BLaER1 treated with 17β-estradiol and CSF1 and Interleukin-3, amounts not matched to agents 10 nM and 100 nM (cell line): ENCODE measurements around the gene RECQL5.

Experiments
- H3K27ac ChIP-seq, 11 experiments: shearing (Covaris generic); formaldehyde crosslinking; 2 replicates each; pipeline ENCODE4 v1.8.1; 2022
- H3K27me3 ChIP-seq, 11 experiments: shearing (Covaris generic); formaldehyde crosslinking; 2 replicates each; pipeline ENCODE4 v1.8.1; 2022
- H3K36me3 ChIP-seq, 11 experiments: shearing (Covaris generic); formaldehyde crosslinking; 2 replicates each; pipeline ENCODE4 v1.8.1; 2022
- H3K4me1 ChIP-seq, 10 experiments: shearing (Covaris generic); formaldehyde crosslinking; 2 replicates each; pipeline ENCODE4 v1.8.1; 2022
- H3K4me2 ChIP-seq, 11 experiments: shearing (Covaris generic); formaldehyde crosslinking; 2 replicates each; pipeline ENCODE4 v1.8.1; 2022
- H3K4me3 ChIP-seq, 10 experiments: shearing (Covaris generic); formaldehyde crosslinking; 2 replicates each; pipeline ENCODE4 v1.8.1; 2022
- H3K9ac ChIP-seq, 11 experiments: shearing (Covaris generic); formaldehyde crosslinking; 2 replicates each; pipeline ENCODE4 v1.8.1; 2022
- H3K9me3 ChIP-seq, 11 experiments: shearing (Covaris generic); formaldehyde crosslinking; replicated peaks in 1 of 11; 2 replicates each; pipeline ENCODE4 v1.8.1; 2022
- H4K20me1 ChIP-seq, 11 experiments: shearing (Covaris generic); formaldehyde crosslinking; 2 replicates each; pipeline ENCODE4 v1.8.1; 2022
- Cebpa-rat ChIP-seq, 11 experiments: shearing (Covaris generic); IDR thresholded peaks; 2 replicates each; pipeline ENCODE4 v1.8.1; 2022

Gene RECQL5

GRCh38 chr17:75667825-75668224 lies 871 bp upstream of the RECQL5 start:
- H3K27me3 ChIP-seq: no peaks in the 10 kb centered on the region
- peak overlapping the region; percentile 86 to 94 (median 91) for H3K9ac ChIP-seq
- H3K9me3 ChIP-seq: no peaks in the 10 kb centered on the region
- peak overlapping the region; percentile 77 to 97 (median 92) for H3K4me3 ChIP-seq
- peak overlapping the region; percentile 62 to 91 (median 88) for H3K27ac ChIP-seq
- H3K36me3 ChIP-seq: peaks cover 47 to 62% (median 52%) of the 10 kb centered on the region in 11 experiments
- H3K4me1 ChIP-seq: peaks cover 22 to 40% (median 36%) of the 10 kb centered on the region in 10 experiments
- TF ChIP-seq Cebpa-rat (IDR thresholded peaks at IDR 0.05): no peak
- peak overlapping the region; percentile 81 to 92 (median 89) for H3K4me2 ChIP-seq
- H4K20me1 ChIP-seq: peaks cover 0 to 53% (median 21%) of the 10 kb centered on the region in 11 experiments; a peak in 15 of 22 replicates

- Histone ChIP-seq H3K4me3 (peak overlapping the region; percentile 77 to 97 (median 92)), H3K27ac (peak overlapping the region in 9 of 11 experiments; percentile 81 to 91 (median 88); a peak in 12 of 22 replicates), H3K9me3 (no peaks in the 10 kb centered on the region), H3K27me3 (no peaks in the 10 kb centered on the region), H4K20me1 (peaks cover 0 to 35% (median 6%) of the 10 kb centered on the region in 11 experiments; a peak in 15 of 22 replicates), H3K4me2 (peak overlapping the region; percentile 83 to 99 (median 92)), H3K36me3 (peaks cover 47 to 62% (median 52%) of the 10 kb centered on the region in 11 experiments), H3K4me1 (peaks cover 22 to 40% (median 36%) of the 10 kb centered on the region in 10 experiments), H3K9ac (peak overlapping the region; percentile 86 to 94 (median 91); a peak in 20 of 22 replicates)
- TF ChIP-seq Cebpa-rat (IDR thresholded peaks at IDR 0.05): no peak
These were observed 973 bp downstream of the RECQL5 start for GRCh38 chr17:75665981-75666380.

GRCh38 chr17:75664099-75664549 lies 2.8 kb downstream of the RECQL5 start:
- Histone ChIP-seq H3K27me3 (no peaks in the 10 kb centered on the region), H3K9ac (no peak overlapping the region; a peak in 2 of 22 replicates), H3K27ac (no peak overlapping the region), H4K20me1 (peaks cover 0 to 17% (median 0%) of the 10 kb centered on the region in 11 experiments; a peak in 4 of 22 replicates), H3K36me3 (peaks cover 35 to 60% (median 46%) of the 10 kb centered on the region in 11 experiments), H3K4me3 (no peak overlapping the region), H3K9me3 (no peaks in the 10 kb centered on the region), H3K4me2 (peak overlapping the region in 1 of 11 experiments; percentile 13; a peak in 1 of 22 replicates), H3K4me1 (peaks cover 22 to 40% (median 33%) of the 10 kb centered on the region in 10 experiments)
- TF ChIP-seq Cebpa-rat (IDR thresholded peaks at IDR 0.05): no peak

- TF ChIP-seq Cebpa-rat (IDR thresholded peaks at IDR 0.05): no peak
- H3K4me2 ChIP-seq: no peak overlapping the region
- peaks cover 12 to 27% (median 20%) of the 10 kb centered on the region in 10 experiments for H3K4me1 ChIP-seq
- no peaks in the 10 kb centered on the region for H3K9me3 ChIP-seq
- peaks cover 26 to 63% (median 47%) of the 10 kb centered on the region in 11 experiments for H3K36me3 ChIP-seq
- peaks cover 0 to under 1% (median 0%) of the 10 kb centered on the region in 11 experiments; a peak in 1 of 22 replicates for H4K20me1 ChIP-seq
- H3K27me3 ChIP-seq: no peaks in the 10 kb centered on the region
- H3K27ac ChIP-seq: no peak overlapping the region
- no peak overlapping the region for H3K9ac ChIP-seq
- H3K4me3 ChIP-seq: no peak overlapping the region
These were observed 4.4 kb downstream of the RECQL5 start for GRCh38 chr17:75662511-75662910.

- Histone ChIP-seq H3K4me1 (peaks cover 12 to 26% (median 19%) of the 10 kb centered on the region in 10 experiments), H3K27me3 (no peaks in the 10 kb centered on the region)
These were observed 5.4 kb downstream of the RECQL5 start for GRCh38 chr17:75661531-75661930.

GRCh38 chr17:75658237-75658636 lies 8.7 kb downstream of the RECQL5 start:
- Histone ChIP-seq H3K36me3 (peaks cover 37 to 82% (median 58%) of the 10 kb centered on the region in 11 experiments), H4K20me1 (no peaks in the 10 kb centered on the region)
- TF ChIP-seq Cebpa-rat (IDR thresholded peaks at IDR 0.05): no peak

More at GRCh38 chr17:75661531-75661930, 5.4 kb downstream of the RECQL5 start:
- Histone ChIP-seq H3K4me2 (no peak overlapping the region), H3K9ac (peak overlapping the region in 2 of 11 experiments; percentile 5 to 14; a peak in 1 of 22 replicates), H3K36me3 (peaks cover 33 to 73% (median 54%) of the 10 kb centered on the region in 11 experiments), H3K4me3 (no peak overlapping the region), H3K9me3 (no peaks in the 10 kb centered on the region), H4K20me1 (no peaks in the 10 kb centered on the region), H3K27ac (no peak overlapping the region)
- TF ChIP-seq Cebpa-rat (IDR thresholded peaks at IDR 0.05): no peak

GRCh38 chr17:75654176-75654575 lies 12.8 kb downstream of the RECQL5 start:
- TF ChIP-seq Cebpa-rat (IDR thresholded peaks at IDR 0.05): no peak
- Histone ChIP-seq H3K4me2 (peak overlapping the region in 7 of 11 experiments; percentile 0 to 60 (median 24); a peak in 10 of 22 replicates), H3K4me1 (peaks cover 4 to 30% (median 23%) of the 10 kb centered on the region in 10 experiments; a peak in 16 of 20 replicates), H3K27me3 (no peaks in the 10 kb centered on the region), H3K9me3 (no peaks in the 10 kb centered on the region), H3K9ac (peak overlapping the region in 7 of 11 experiments; percentile 0 to 55 (median 27); a peak in 6 of 22 replicates), H3K27ac (peak overlapping the region in 8 of 11 experiments; percentile 10 to 70 (median 44); a peak in 15 of 22 replicates), H3K4me3 (no peak overlapping the region), H3K36me3 (peaks cover 41 to 79% (median 58%) of the 10 kb centered on the region in 11 experiments), H4K20me1 (no peaks in the 10 kb centered on the region)

More at GRCh38 chr17:75658237-75658636, 8.7 kb downstream of the RECQL5 start:
- no peak overlapping the region for H3K4me3 ChIP-seq
- H3K4me2 ChIP-seq: no peak overlapping the region
- no peak overlapping the region for H3K27ac ChIP-seq
- no peaks in the 10 kb centered on the region for H3K9me3 ChIP-seq
- H3K9ac ChIP-seq: no peak overlapping the region
- no peaks in the 10 kb centered on the region for H3K27me3 ChIP-seq
- peaks cover 0 to 19% (median 13%) of the 10 kb centered on the region in 10 experiments; a peak in 16 of 20 replicates for H3K4me1 ChIP-seq

GRCh38 chr17:75652934-75653549 lies 13.9 kb downstream of the RECQL5 start:
- Histone ChIP-seq H3K9ac (peak overlapping the region in 5 of 11 experiments; percentile 1 to 38 (median 18); a peak in 1 of 22 replicates), H3K4me3 (no peak overlapping the region), H3K4me1 (peaks cover 4 to 30% (median 23%) of the 10 kb centered on the region in 10 experiments; a peak in 16 of 20 replicates), H3K36me3 (peaks cover 41 to 84% (median 60%) of the 10 kb centered on the region in 11 experiments), H3K27me3 (no peaks in the 10 kb centered on the region), H3K4me2 (peak overlapping the region in 8 of 11 experiments; percentile 0 to 58 (median 28); a peak in 11 of 22 replicates), H4K20me1 (no peaks in the 10 kb centered on the region), H3K27ac (peak overlapping the region in 8 of 11 experiments; percentile 4 to 70 (median 46); a peak in 13 of 22 replicates), H3K9me3 (no peaks in the 10 kb centered on the region)
- TF ChIP-seq Cebpa-rat (IDR thresholded peaks at IDR 0.05): no peak

- no peaks in the 10 kb centered on the region for H4K20me1 ChIP-seq
- H3K27me3 ChIP-seq: no peaks in the 10 kb centered on the region
- peaks cover 4 to 31% (median 23%) of the 10 kb centered on the region in 10 experiments; a peak in 16 of 20 replicates for H3K4me1 ChIP-seq
- H3K27ac ChIP-seq: peak overlapping the region in 8 of 11 experiments; percentile 1 to 70 (median 41); a peak in 11 of 22 replicates
- no peaks in the 10 kb centered on the region for H3K9me3 ChIP-seq
- H3K4me3 ChIP-seq: no peak overlapping the region
- peak overlapping the region in 3 of 11 experiments; percentile 1 to 38 (median 25); a peak in 3 of 22 replicates for H3K9ac ChIP-seq
- TF ChIP-seq Cebpa-rat (IDR thresholded peaks at IDR 0.05): no peak
- H3K4me2 ChIP-seq: peak overlapping the region in 6 of 11 experiments; percentile 0 to 58 (median 51); a peak in 10 of 22 replicates
- peaks cover 38 to 80% (median 55%) of the 10 kb centered on the region in 11 experiments for H3K36me3 ChIP-seq
These were observed 14.6 kb downstream of the RECQL5 start for GRCh38 chr17:75652341-75652740.
